ENCODE data around the gene EIF2AK2.

Gene EIF2AK2

GRCh38 chr2:37083873-37084794 lies 72.6 kb downstream of the EIF2AK2 start, which contains the start of the genes GPATCH11 and HEATR5B:
Gene GPATCH11, plus strand, starts transcription at chr2:37084518. Its CDS starts 3,864 bp downstream, at chr2:37088382.
Gene HEATR5B, minus strand, starts transcription at chr2:37084372. Its CDS starts 958 bp downstream, at chr2:37083414.
- peaks cover 9 to 15% of the 10 kb centered on the region in 2 donors for H3K4me1 ChIP-seq (ENCODE audit: control insufficient read depth in 2 of 2, insufficient read depth in 2 of 2, low read length in 2 of 2)

GRCh38 chr2:37080689-37081088 lies 76.1 kb downstream of the EIF2AK2 start:
- peaks cover 17 to 20% of the 10 kb centered on the region in 2 donors for H3K36me3 ChIP-seq (ENCODE audit: control insufficient read depth in 2 of 2, insufficient read depth in 2 of 2, low read length in 2 of 2)
- peaks cover 9 to 15% of the 10 kb centered on the region in 2 donors for H3K4me1 ChIP-seq (ENCODE audit: control insufficient read depth in 2 of 2, insufficient read depth in 2 of 2, low read length in 2 of 2)
- H3K4me3 ChIP-seq (ENCODE audit: low read length in 2 of 2), result peak overlapping the region in 1 of 2 donors; percentile 22
- no peak overlapping the region for H3K27ac ChIP-seq (ENCODE audit: low read depth in 2 of 2, low read length in 2 of 2)
- no peaks in the 10 kb centered on the region for H3K27me3 ChIP-seq (ENCODE audit: control insufficient read depth in 2 of 2, insufficient read depth in 2 of 2, low read length in 2 of 2)
- H3K9ac ChIP-seq (ENCODE audit: low read depth in 1 of 2, low read length in 2 of 2), result no peak overlapping the region
- H3K9me3 ChIP-seq (ENCODE audit: control insufficient read depth in 2 of 2, low read length in 2 of 2), result no peaks in the 10 kb centered on the region

More at GRCh38 chr2:37083873-37084794, 72.6 kb downstream of the EIF2AK2 start, which contains the start of the genes GPATCH11 and HEATR5B:
- Histone ChIP-seq H3K36me3 (ENCODE audit: control insufficient read depth in 2 of 2, insufficient read depth in 2 of 2, low read length in 2 of 2) (peaks cover 4 to 7% of the 10 kb centered on the region in 2 donors), H3K4me3 (ENCODE audit: low read length in 2 of 2) (peak within 1 kb of the TSS; percentile 98 to 100), H3K27me3 (ENCODE audit: control insufficient read depth in 2 of 2, insufficient read depth in 2 of 2, low read length in 2 of 2) (no peaks in the 10 kb centered on the region), H3K27ac (ENCODE audit: low read depth in 2 of 2, low read length in 2 of 2) (peak within 1 kb of the TSS; percentile 83 to 86), H3K9ac (ENCODE audit: low read depth in 1 of 2, low read length in 2 of 2) (peak within 1 kb of the TSS; percentile 78 to 93), H3K9me3 (ENCODE audit: control insufficient read depth in 2 of 2, low read length in 2 of 2) (no peaks in the 10 kb centered on the region)

DNA sequence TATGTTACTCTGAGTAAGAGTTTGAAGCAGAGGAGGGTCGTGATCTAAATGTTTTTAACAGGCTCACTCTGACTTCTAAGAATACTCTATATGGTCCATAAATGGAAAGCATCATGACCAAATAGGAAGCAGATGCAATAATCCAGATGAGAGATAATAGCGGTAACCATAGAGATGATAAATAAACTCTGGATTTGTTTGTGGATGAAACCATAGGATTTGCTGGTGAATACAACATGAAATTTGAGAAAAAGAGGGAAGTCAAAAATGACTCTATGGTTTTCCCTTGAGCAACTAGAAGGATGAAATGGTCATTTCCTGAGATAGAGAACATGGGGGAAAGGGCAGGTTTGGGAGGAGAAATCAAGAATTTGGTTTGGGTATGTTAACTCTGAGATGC lies 76.5 kb downstream of the EIF2AK2 start:
- Histone ChIP-seq H3K4me1 (ENCODE audit: control insufficient read depth in 2 of 2, insufficient read depth in 2 of 2, low read length in 2 of 2) (peaks cover 9 to 15% of the 10 kb centered on the region in 2 donors), H3K27ac (ENCODE audit: low read depth in 2 of 2, low read length in 2 of 2) (no peak overlapping the region), H3K9ac (ENCODE audit: low read depth in 1 of 2, low read length in 2 of 2) (no peak overlapping the region), H3K36me3 (ENCODE audit: control insufficient read depth in 2 of 2, insufficient read depth in 2 of 2, low read length in 2 of 2) (peaks cover 20 to 23% of the 10 kb centered on the region in 2 donors), H3K4me3 (ENCODE audit: low read length in 2 of 2) (no peak overlapping the region), H3K27me3 (ENCODE audit: control insufficient read depth in 2 of 2, insufficient read depth in 2 of 2, low read length in 2 of 2) (no peaks in the 10 kb centered on the region), H3K9me3 (ENCODE audit: control insufficient read depth in 2 of 2, low read length in 2 of 2) (no peaks in the 10 kb centered on the region)

GRCh38 chr2:37070931-37071330 lies 85.8 kb downstream of the EIF2AK2 start:
- Histone ChIP-seq H3K4me1 (ENCODE audit: control insufficient read depth in 2 of 2, insufficient read depth in 2 of 2, low read length in 2 of 2) (no peaks in the 10 kb centered on the region), H3K27me3 (ENCODE audit: control insufficient read depth in 2 of 2, insufficient read depth in 2 of 2, low read length in 2 of 2) (no peaks in the 10 kb centered on the region), H3K4me3 (ENCODE audit: low read length in 2 of 2) (no peak overlapping the region), H3K9ac (ENCODE audit: low read depth in 1 of 2, low read length in 2 of 2) (no peak overlapping the region), H3K9me3 (ENCODE audit: control insufficient read depth in 2 of 2, low read length in 2 of 2) (no peaks in the 10 kb centered on the region), H3K36me3 (ENCODE audit: control insufficient read depth in 2 of 2, insufficient read depth in 2 of 2, low read length in 2 of 2) (peaks cover 36 to 52% of the 10 kb centered on the region in 2 donors), H3K27ac (ENCODE audit: low read depth in 2 of 2, low read length in 2 of 2) (no peak overlapping the region)

GRCh38 chr2:37068686-37069085 lies 88.1 kb downstream of the EIF2AK2 start:
- Histone ChIP-seq H3K9ac (ENCODE audit: low read depth in 1 of 2, low read length in 2 of 2) (no peak overlapping the region), H3K4me1 (ENCODE audit: control insufficient read depth in 2 of 2, insufficient read depth in 2 of 2, low read length in 2 of 2) (no peaks in the 10 kb centered on the region), H3K27me3 (ENCODE audit: control insufficient read depth in 2 of 2, insufficient read depth in 2 of 2, low read length in 2 of 2) (no peaks in the 10 kb centered on the region), H3K4me3 (ENCODE audit: low read length in 2 of 2) (no peak overlapping the region), H3K27ac (ENCODE audit: low read depth in 2 of 2, low read length in 2 of 2) (no peak overlapping the region), H3K36me3 (ENCODE audit: control insufficient read depth in 2 of 2, insufficient read depth in 2 of 2, low read length in 2 of 2) (peaks cover 38 to 54% of the 10 kb centered on the region in 2 donors), H3K9me3 (ENCODE audit: control insufficient read depth in 2 of 2, low read length in 2 of 2) (no peaks in the 10 kb centered on the region)

GRCh38 chr2:37061776-37062175 lies 95.0 kb downstream of the EIF2AK2 start:
- Histone ChIP-seq H3K9me3 (ENCODE audit: control insufficient read depth in 2 of 2, low read length in 2 of 2) (no peaks in the 10 kb centered on the region), H3K27ac (ENCODE audit: low read depth in 2 of 2, low read length in 2 of 2) (no peak overlapping the region), H3K36me3 (ENCODE audit: control insufficient read depth in 2 of 2, insufficient read depth in 2 of 2, low read length in 2 of 2) (peaks cover 65 to 70% of the 10 kb centered on the region in 2 donors), H3K9ac (ENCODE audit: low read depth in 1 of 2, low read length in 2 of 2) (no peak overlapping the region), H3K27me3 (ENCODE audit: control insufficient read depth in 2 of 2, insufficient read depth in 2 of 2, low read length in 2 of 2) (no peaks in the 10 kb centered on the region), H3K4me3 (ENCODE audit: low read length in 2 of 2) (no peak overlapping the region), H3K4me1 (ENCODE audit: control insufficient read depth in 2 of 2, insufficient read depth in 2 of 2, low read length in 2 of 2) (no peaks in the 10 kb centered on the region)

GRCh38 chr2:37061013-37061711 lies 95.6 kb downstream of the EIF2AK2 start:
- Histone ChIP-seq H3K27ac (ENCODE audit: low read depth in 2 of 2, low read length in 2 of 2) (no peak overlapping the region), H3K27me3 (ENCODE audit: control insufficient read depth in 2 of 2, insufficient read depth in 2 of 2, low read length in 2 of 2) (no peaks in the 10 kb centered on the region), H3K4me1 (ENCODE audit: control insufficient read depth in 2 of 2, insufficient read depth in 2 of 2, low read length in 2 of 2) (no peaks in the 10 kb centered on the region), H3K36me3 (ENCODE audit: control insufficient read depth in 2 of 2, insufficient read depth in 2 of 2, low read length in 2 of 2) (peaks cover 70 to 72% of the 10 kb centered on the region in 2 donors), H3K9ac (ENCODE audit: low read depth in 1 of 2, low read length in 2 of 2) (no peak overlapping the region), H3K4me3 (ENCODE audit: low read length in 2 of 2) (no peak overlapping the region), H3K9me3 (ENCODE audit: control insufficient read depth in 2 of 2, low read length in 2 of 2) (no peaks in the 10 kb centered on the region)

DNA sequence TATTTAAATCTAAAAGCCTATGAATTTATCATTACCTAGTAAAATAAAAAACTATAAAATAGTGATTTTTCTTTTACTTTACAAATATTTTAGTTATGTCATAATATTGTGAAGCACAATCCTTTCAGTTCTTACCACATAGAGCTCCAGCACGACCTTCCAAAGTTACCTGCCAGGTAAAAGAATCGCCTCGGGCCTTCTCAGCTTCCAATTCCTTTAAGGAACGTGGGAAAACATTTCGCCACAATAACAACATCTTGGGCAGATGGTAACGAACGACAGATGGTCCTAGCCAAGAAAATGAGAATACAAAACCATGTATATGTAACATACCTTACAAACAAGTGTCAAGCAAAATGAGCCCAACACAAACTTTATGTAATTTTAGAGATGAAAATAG lies 96.3 kb downstream of the EIF2AK2 start:
- Histone ChIP-seq H3K4me3 (ENCODE audit: low read length in 2 of 2) (no peak overlapping the region), H3K27ac (ENCODE audit: low read depth in 2 of 2, low read length in 2 of 2) (no peak overlapping the region), H3K9ac (ENCODE audit: low read depth in 1 of 2, low read length in 2 of 2) (no peak overlapping the region), H3K9me3 (ENCODE audit: control insufficient read depth in 2 of 2, low read length in 2 of 2) (no peaks in the 10 kb centered on the region), H3K4me1 (ENCODE audit: control insufficient read depth in 2 of 2, insufficient read depth in 2 of 2, low read length in 2 of 2) (no peaks in the 10 kb centered on the region), H3K36me3 (ENCODE audit: control insufficient read depth in 2 of 2, insufficient read depth in 2 of 2, low read length in 2 of 2) (peaks cover 70 to 72% of the 10 kb centered on the region in 2 donors), H3K27me3 (ENCODE audit: control insufficient read depth in 2 of 2, insufficient read depth in 2 of 2, low read length in 2 of 2) (no peaks in the 10 kb centered on the region)

DNA sequence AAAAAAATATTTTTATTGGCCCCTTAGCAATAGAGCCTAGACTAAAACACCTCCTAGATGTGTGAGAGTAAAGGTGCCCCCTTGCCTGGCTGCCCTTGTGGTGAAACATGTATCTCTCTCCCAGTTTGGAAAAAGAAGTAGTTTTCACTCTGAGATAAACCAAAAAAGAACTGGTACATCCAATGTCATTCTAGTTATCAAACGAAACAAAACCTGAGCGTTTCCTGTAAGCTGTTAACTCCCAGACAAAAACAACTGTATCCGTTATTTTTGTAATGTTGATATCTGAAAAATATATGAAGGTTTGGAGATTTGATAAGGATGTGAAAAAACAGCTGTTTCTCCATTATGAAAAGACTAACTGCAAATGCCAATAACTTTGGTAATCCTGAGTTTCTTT lies 96.9 kb downstream of the EIF2AK2 start:
- no peak overlapping the region for H3K9ac ChIP-seq (ENCODE audit: low read depth in 1 of 2, low read length in 2 of 2)
- no peaks in the 10 kb centered on the region for H3K4me1 ChIP-seq (ENCODE audit: control insufficient read depth in 2 of 2, insufficient read depth in 2 of 2, low read length in 2 of 2)
- H3K4me3 ChIP-seq (ENCODE audit: low read length in 2 of 2), result no peak overlapping the region
- no peak overlapping the region for H3K27ac ChIP-seq (ENCODE audit: low read depth in 2 of 2, low read length in 2 of 2)
- no peaks in the 10 kb centered on the region for H3K27me3 ChIP-seq (ENCODE audit: control insufficient read depth in 2 of 2, insufficient read depth in 2 of 2, low read length in 2 of 2)
- no peaks in the 10 kb centered on the region for H3K9me3 ChIP-seq (ENCODE audit: control insufficient read depth in 2 of 2, low read length in 2 of 2)
- H3K36me3 ChIP-seq (ENCODE audit: control insufficient read depth in 2 of 2, insufficient read depth in 2 of 2, low read length in 2 of 2), result peaks cover 67 to 70% of the 10 kb centered on the region in 2 donors
